RWPE2 (cell line): ENCODE results near the gene UBE3B.

Experiments used
- ATAC-seq: fragments of 200-7000 bp; cut with Tn5 transposase; 3 replicates; pipeline ENCODE4 v1.9.1; 2021; ENCODE audit warnings: low read depth
- DNase-seq: peaks from one replicate; pipeline ENCODE4 v3.0.0-alpha.2; 2020; ENCODE audit warnings: low spot score
- H3K27ac ChIP-seq: fragments of 450-650 bp; 2 replicates; pipeline ENCODE4 v1.5.1; 2017; ENCODE audit warnings: mild to moderate bottlenecking; ENCODE audit not compliant: poor library complexity, severe bottlenecking
- H3K27me3 ChIP-seq: fragments of 250-450 bp; sonication (Bioruptor Pico); 2 replicates; pipeline ENCODE4 v1.5.1; 2021; ENCODE audit warnings: mild to moderate bottlenecking, moderate library complexity; ENCODE audit not compliant: insufficient read depth, poor library complexity, severe bottlenecking
- H3K36me3 ChIP-seq: fragments of 250-450 bp; sonication (Bioruptor Pico); 2 replicates; pipeline ENCODE4 v1.5.1; 2020; ENCODE audit warnings: low read depth, mild to moderate bottlenecking, moderate library complexity
- H3K4me1 ChIP-seq: fragments of 250-450 bp; sonication (Bioruptor Pico); 2 replicates; pipeline ENCODE4 v1.5.1; 2021; ENCODE audit warnings: mild to moderate bottlenecking, moderate library complexity; ENCODE audit not compliant: insufficient read depth, poor library complexity, severe bottlenecking
- H3K4me3 ChIP-seq: fragments of 250-450 bp; sonication (Bioruptor Pico); 2 replicates; pipeline ENCODE4 v1.5.1; 2021; ENCODE audit warnings: mild to moderate bottlenecking, moderate library complexity; ENCODE audit not compliant: severe bottlenecking
- H3K9me3 ChIP-seq: fragments of 250-450 bp; sonication (Bioruptor Pico); 2 replicates; pipeline ENCODE4 v1.5.1; 2021; ENCODE audit warnings: mild to moderate bottlenecking, moderate library complexity; ENCODE audit not compliant: severe bottlenecking
- TF ChIP-seq, protein P1 (sequence below): fragments of 450-650 bp; IDR thresholded peaks from one replicate; pipeline ENCODE4 v1.5.1; 2017; ENCODE audit warnings: mild to moderate bottlenecking, moderate library complexity; ENCODE audit not compliant: poor library complexity, severe bottlenecking

UBE3B gene

DNA sequence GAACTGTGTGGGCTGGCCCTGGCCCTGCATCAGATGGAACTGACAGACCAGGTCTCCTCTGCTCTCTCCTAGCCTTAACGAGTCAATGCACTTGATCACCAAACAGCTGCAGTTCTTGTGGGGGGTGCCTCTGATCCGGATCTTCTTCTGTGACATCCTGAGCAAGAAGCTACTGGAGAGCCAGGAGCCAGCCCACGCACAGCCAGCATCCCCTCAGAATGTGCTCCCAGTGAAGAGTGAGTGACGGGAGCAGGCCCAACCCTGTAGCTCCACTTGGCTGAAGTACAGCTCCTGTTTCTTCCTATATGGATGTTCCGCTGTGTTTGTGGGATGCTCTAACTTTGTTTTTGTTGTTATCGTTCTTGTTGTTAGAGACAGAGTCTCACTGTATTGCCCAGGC, 23.9 kb downstream of the UBE3B start:
- TF ChIP-seq, protein P1, sequence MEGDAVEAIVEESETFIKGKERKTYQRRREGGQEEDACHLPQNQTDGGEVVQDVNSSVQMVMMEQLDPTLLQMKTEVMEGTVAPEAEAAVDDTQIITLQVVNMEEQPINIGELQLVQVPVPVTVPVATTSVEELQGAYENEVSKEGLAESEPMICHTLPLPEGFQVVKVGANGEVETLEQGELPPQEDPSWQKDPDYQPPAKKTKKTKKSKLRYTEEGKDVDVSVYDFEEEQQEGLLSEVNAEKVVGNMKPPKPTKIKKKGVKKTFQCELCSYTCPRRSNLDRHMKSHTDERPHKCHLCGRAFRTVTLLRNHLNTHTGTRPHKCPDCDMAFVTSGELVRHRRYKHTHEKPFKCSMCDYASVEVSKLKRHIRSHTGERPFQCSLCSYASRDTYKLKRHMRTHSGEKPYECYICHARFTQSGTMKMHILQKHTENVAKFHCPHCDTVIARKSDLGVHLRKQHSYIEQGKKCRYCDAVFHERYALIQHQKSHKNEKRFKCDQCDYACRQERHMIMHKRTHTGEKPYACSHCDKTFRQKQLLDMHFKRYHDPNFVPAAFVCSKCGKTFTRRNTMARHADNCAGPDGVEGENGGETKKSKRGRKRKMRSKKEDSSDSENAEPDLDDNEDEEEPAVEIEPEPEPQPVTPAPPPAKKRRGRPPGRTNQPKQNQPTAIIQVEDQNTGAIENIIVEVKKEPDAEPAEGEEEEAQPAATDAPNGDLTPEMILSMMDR, result no peak
- ATAC-seq (no peak), DNase-seq (no peak)
- peaks cover 71% of the 10 kb centered on the region for H3K36me3 ChIP-seq
- no peak overlapping the region for H3K4me3 ChIP-seq
- H3K4me1 ChIP-seq, result peaks cover 9% of the 10 kb centered on the region
- H3K27ac ChIP-seq, result no peak overlapping the region
- no peaks in the 10 kb centered on the region for H3K27me3 ChIP-seq
- no peaks in the 10 kb centered on the region for H3K9me3 ChIP-seq

- no peak for DNase-seq
- TF ChIP-seq, protein P1, result no peak
- Histone ChIP-seq H3K4me3 (no peak overlapping the region), H3K9me3 (no peaks in the 10 kb centered on the region), H3K27me3 (no peaks in the 10 kb centered on the region), H3K36me3 (peaks cover 81% of the 10 kb centered on the region), H3K27ac (no peak overlapping the region), H3K4me1 (peaks cover 3% of the 10 kb centered on the region)
- no peak for ATAC-seq
Observed at GRCh38 chr12:109502332-109502731, 24.9 kb downstream of the UBE3B start.

DNA sequence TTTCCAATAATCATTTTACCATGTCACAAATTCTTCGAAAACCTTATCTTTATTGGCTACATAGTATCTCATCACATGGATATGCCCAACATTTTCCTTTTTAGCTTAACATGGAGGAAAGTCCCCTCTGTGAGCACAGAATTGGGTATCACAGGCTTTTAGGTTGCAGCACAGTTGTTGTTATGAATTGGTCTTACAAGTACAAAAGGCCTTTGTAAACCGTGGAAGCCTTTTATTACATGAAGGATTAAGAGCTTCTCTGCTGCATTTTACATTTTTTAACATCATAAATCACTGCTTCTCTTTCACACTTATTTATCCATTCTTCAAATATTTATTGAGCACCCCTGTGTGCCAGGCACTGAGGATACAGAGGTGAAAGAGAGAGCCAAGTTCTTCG, 26.2 kb downstream of the UBE3B start:
- peaks cover 79% of the 10 kb centered on the region for H3K36me3 ChIP-seq
- H3K27me3 ChIP-seq, result no peaks in the 10 kb centered on the region
- no peak overlapping the region for H3K4me3 ChIP-seq
- no peak overlapping the region for H3K27ac ChIP-seq
- TF ChIP-seq, protein P1, result no peak
- no peaks in the 10 kb centered on the region for H3K4me1 ChIP-seq
- ATAC-seq (no peak), DNase-seq (no peak)
- no peaks in the 10 kb centered on the region for H3K9me3 ChIP-seq

GRCh38 chr12:109504068-109504467, 26.6 kb downstream of the UBE3B start:
- TF ChIP-seq, protein P1, result no peak
- no peaks in the 10 kb centered on the region for H3K27me3 ChIP-seq
- H3K9me3 ChIP-seq, result no peaks in the 10 kb centered on the region
- ATAC-seq (no peak), DNase-seq (no peak)
- H3K4me3 ChIP-seq, result no peak overlapping the region
- H3K4me1 ChIP-seq, result no peaks in the 10 kb centered on the region
- H3K36me3 ChIP-seq, result peaks cover 81% of the 10 kb centered on the region
- no peak overlapping the region for H3K27ac ChIP-seq

- Histone ChIP-seq H3K4me3 (no peak overlapping the region), H3K4me1 (no peaks in the 10 kb centered on the region), H3K9me3 (no peaks in the 10 kb centered on the region), H3K36me3 (peaks cover 40% of the 10 kb centered on the region), H3K27ac (no peak overlapping the region), H3K27me3 (no peaks in the 10 kb centered on the region)
- ATAC-seq (no peak), DNase-seq (no peak)
- TF ChIP-seq, protein P1, result no peak
Observed at GRCh38 chr12:109510196-109510595, 32.8 kb downstream of the UBE3B start.
